H9 (cell line): ENCODE results near the gene GLI2. TPM values are rescaled to one million over a fixed set of nuclear protein-coding genes. Genes with fewer than 3 reads are reported as not detected.

ENCODE experiments used
- DNase-seq: peaks from one replicate; pipeline ENCODE4 v3.0.0-alpha.2; 2017
- H2AFZ ChIP-seq: one replicate; pipeline ENCODE4 v1.6.1; 2013; ENCODE audit warnings: mild to moderate bottlenecking, low read length, control low read depth, moderate library complexity
- H2AK5ac ChIP-seq: 2 replicates; pipeline ENCODE4 v1.6.1; 2013; ENCODE audit warnings: low read length, control low read depth, mixed read lengths; ENCODE audit not compliant: insufficient read length
- H2BK120ac ChIP-seq: one replicate; pipeline ENCODE4 v1.6.1; 2013; ENCODE audit warnings: low read depth, mild to moderate bottlenecking, low read length, control low read depth, inconsistent platforms; ENCODE audit not compliant: poor library complexity, severe bottlenecking
- H2BK12ac ChIP-seq: 2 replicates; pipeline ENCODE4 v1.6.1; 2013; ENCODE audit warnings: low read length, control low read depth, mixed read lengths, low read depth; ENCODE audit not compliant: insufficient read length
- H2BK15ac ChIP-seq: 2 replicates; pipeline ENCODE4 v1.6.1; 2013; ENCODE audit warnings: low read depth, low read length, control low read depth
- H2BK20ac ChIP-seq: one replicate; pipeline ENCODE4 v1.6.1; 2013; ENCODE audit warnings: low read depth, mild to moderate bottlenecking, low read length, control low read depth, inconsistent platforms; ENCODE audit not compliant: poor library complexity, severe bottlenecking
- H2BK5ac ChIP-seq: 2 replicates; pipeline ENCODE4 v1.6.1; 2013; ENCODE audit warnings: low read length, control low read depth, mixed read lengths; ENCODE audit not compliant: insufficient read length
- H3K14ac ChIP-seq: 2 replicates; pipeline ENCODE4 v1.6.1; 2013; ENCODE audit warnings: low read length, control low read depth; ENCODE audit not compliant: insufficient read depth
- H3K18ac ChIP-seq: 2 replicates; pipeline ENCODE4 v1.6.1; 2013; ENCODE audit warnings: low read depth, mild to moderate bottlenecking, mixed read lengths, low read length, control low read depth; ENCODE audit not compliant: insufficient read length
- H3K23ac ChIP-seq: 2 replicates; pipeline ENCODE4 v1.6.1; 2013; ENCODE audit warnings: low read length, control low read depth, mixed read lengths, low read depth; ENCODE audit not compliant: insufficient read length
- H3K23me2 ChIP-seq: 2 replicates; pipeline ENCODE4 v1.6.1; 2013; ENCODE audit warnings: low read depth, mild to moderate bottlenecking, mixed read lengths, low read length, control low read depth; ENCODE audit not compliant: insufficient read length, poor library complexity, severe bottlenecking
- H3K27ac ChIP-seq: 2 replicates; pipeline ENCODE4 v1.5.1; 2013; ENCODE audit warnings: low read length, control low read depth, mixed read lengths, low read depth; ENCODE audit not compliant: insufficient read length
- H3K27me3 ChIP-seq: 2 replicates; pipeline ENCODE4 v1.6.1; 2013; ENCODE audit warnings: low read length, control low read depth, inconsistent platforms; ENCODE audit not compliant: insufficient read depth
- H3K4ac ChIP-seq: 2 replicates; pipeline ENCODE4 v1.6.1; 2013; ENCODE audit warnings: low read depth, mild to moderate bottlenecking, control low read depth, inconsistent platforms, low read length, moderate library complexity
- H3K4me1 ChIP-seq: 2 replicates; pipeline ENCODE4 v1.6.1; 2013; ENCODE audit warnings: low read length, control low read depth, inconsistent platforms; ENCODE audit not compliant: insufficient read depth
- H3K4me2 ChIP-seq: 2 replicates; pipeline ENCODE4 v1.6.1; 2013; ENCODE audit warnings: low read length, control low read depth, mixed read lengths; ENCODE audit not compliant: insufficient read length, insufficient read depth
- H3K56ac ChIP-seq: 2 replicates; pipeline ENCODE4 v1.6.1; 2013; ENCODE audit warnings: low read depth, mild to moderate bottlenecking, mixed read lengths, low read length, control low read depth; ENCODE audit not compliant: insufficient read length
- H3K79me1 ChIP-seq: 2 replicates; pipeline ENCODE4 v1.6.1; 2013; ENCODE audit warnings: low read depth, mild to moderate bottlenecking, moderate library complexity, low read length, control low read depth, inconsistent platforms; ENCODE audit not compliant: insufficient read depth, poor library complexity, severe bottlenecking
- H3K79me2 ChIP-seq: 2 replicates; pipeline ENCODE4 v1.6.1; 2013; ENCODE audit warnings: low read length, control low read depth, inconsistent platforms; ENCODE audit not compliant: insufficient read depth
- H3K9ac ChIP-seq: 2 replicates; pipeline ENCODE4 v1.6.1; 2013; ENCODE audit warnings: low read length, control low read depth, mixed read lengths; ENCODE audit not compliant: insufficient read length; ENCODE audit errors: extremely low read depth
- H3K9me3 ChIP-seq: one replicate; pipeline ENCODE4 v1.6.1; 2013; ENCODE audit warnings: low read depth, low read length, inconsistent platforms; ENCODE audit not compliant: control insufficient read depth
- H3T11ph ChIP-seq: one replicate; pipeline ENCODE4 v1.6.1; 2013; ENCODE audit warnings: mild to moderate bottlenecking, low read length, control low read depth, inconsistent platforms
- H4K20me1 ChIP-seq: one replicate; pipeline ENCODE4 v1.6.1; 2013; ENCODE audit not compliant: control insufficient read depth, insufficient read length, insufficient read depth
- H4K5ac ChIP-seq: 2 replicates; pipeline ENCODE4 v1.6.1; 2013; ENCODE audit warnings: low read depth, mild to moderate bottlenecking, mixed read lengths, low read length, control low read depth; ENCODE audit not compliant: insufficient read length
- H4K8ac ChIP-seq: replicated peaks from 2 replicates; pipeline ENCODE4 v1.6.1; 2013; ENCODE audit warnings: low read length, control low read depth, mixed read lengths, low read depth; ENCODE audit not compliant: insufficient read length
- H4K91ac ChIP-seq: 2 replicates; pipeline ENCODE4 v1.6.1; 2013; ENCODE audit warnings: low read depth, mild to moderate bottlenecking, moderate library complexity, mixed read lengths, low read length, control low read depth; ENCODE audit not compliant: insufficient read length
- H3K27ac Mint-ChIP-seq, 3 experiments: 2 replicates in 2 of 3; 3 replicates in 1 of 3; pipeline ENCODE4 v1.8.0; 2020 to 2021; ENCODE audit warnings: mixed read lengths in 3 of 3, mild to moderate bottlenecking in 1 of 3, moderate library complexity in 1 of 3
- H3K27me3 Mint-ChIP-seq: 2 replicates; pipeline ENCODE4 v1.8.0; 2021; ENCODE audit warnings: low read depth, mild to moderate bottlenecking, moderate library complexity, mixed read lengths
- H3K36me3 Mint-ChIP-seq, 3 experiments: 2 replicates in 2 of 3; 3 replicates in 1 of 3; pipeline ENCODE4 v1.8.0; 2020 to 2021; ENCODE audit warnings: low read depth in 3 of 3, mixed read lengths in 3 of 3; ENCODE audit not compliant: insufficient read depth in 1 of 3
- H3K4me1 Mint-ChIP-seq, 2 experiments: 2 replicates each; pipeline ENCODE4 v1.8.0; 2020; ENCODE audit warnings: mixed read lengths in 2 of 2
- H3K4me3 Mint-ChIP-seq, 2 experiments: 2 replicates in 1 of 2; 3 replicates in 1 of 2; pipeline ENCODE4 v1.8.0; 2020 to 2021; ENCODE audit warnings: mild to moderate bottlenecking in 2 of 2, mixed read lengths in 2 of 2, moderate library complexity in 1 of 2
- H3K9me3 Mint-ChIP-seq, 2 experiments: 2 replicates in 1 of 2; 3 replicates in 1 of 2; pipeline ENCODE4 v1.8.0; 2020; ENCODE audit warnings: mild to moderate bottlenecking in 2 of 2, mixed read lengths in 2 of 2, moderate library complexity in 1 of 2
- CTCF ChIP-seq: fragments of 200-600 bp; sonication (generic); conservative IDR thresholded peaks from 3 replicates; pipeline ENCODE4 v1.8.0; 2021; ENCODE audit warnings: antibody characterized with exemption, mild to moderate bottlenecking
- WGBS: extraction: QIAGEN DNeasy Blood & Tissue Kit; methylation state at CpG from one replicate; pipeline ENCODE4 v1.1.7; 2013; ENCODE audit warnings: missing lambda C conversion rate, low lambda C conversion rate, mixed read lengths; ENCODE audit not compliant: insufficient read length; ENCODE audit errors: extremely low coverage; 5-methylcytosine and 5-hydroxymethylcytosine counted together
- total RNA-seq: library from RNA; stranded (reverse); gene quantifications from 2 replicates; pipeline ENCODE4 v1.2.1, GENCODE V29; 2021

The GLI2 gene
- total RNA-seq, 1 experiment from 2014 or later = 56.7 TPM

DNA sequence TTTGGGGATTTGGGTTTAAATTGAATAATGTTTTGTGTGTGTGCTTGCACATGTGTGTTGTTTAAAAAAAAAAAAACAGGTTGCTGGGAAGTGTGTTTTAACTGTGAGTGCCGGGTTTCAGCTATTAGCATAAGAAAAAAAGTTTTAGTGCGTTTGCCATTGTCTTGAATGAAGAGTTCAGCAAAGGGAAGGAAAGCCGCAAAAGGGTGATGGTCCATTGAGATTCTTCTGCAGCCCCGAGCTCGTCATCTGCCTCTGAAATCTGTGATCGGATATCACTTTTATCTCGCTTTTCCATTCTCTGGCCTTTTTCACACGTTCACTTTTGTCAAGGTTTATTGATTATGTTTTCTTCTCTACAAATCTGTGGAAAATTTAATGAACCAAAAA is 4.7 kb downstream of the GLI2 start:
- peak; percentile 54 for DNase-seq
- no peaks in the 10 kb centered on the region for H3K27me3 Mint-ChIP-seq
- no peak overlapping the region for H2AK5ac ChIP-seq
- no peak overlapping the region for H2BK5ac ChIP-seq
- H3K4me1 ChIP-seq = peaks cover 16% of the 10 kb centered on the region
- no peak overlapping the region for H2BK20ac ChIP-seq
- H3K4me3 Mint-ChIP-seq = peak overlapping the region; percentile 70 to 86
- H3K27ac Mint-ChIP-seq = peak overlapping the region; percentile 96 to 100 (median 99)
- no peak overlapping the region for H4K5ac ChIP-seq
- peaks cover 41% of the 10 kb centered on the region for H3K23me2 ChIP-seq
- no peak overlapping the region for H4K8ac ChIP-seq
- H2AFZ ChIP-seq = no peak overlapping the region
- no peak overlapping the region for H2BK120ac ChIP-seq
- H3K4me2 ChIP-seq = peak overlapping the region; percentile 92
- no peaks in the 10 kb centered on the region for H3K27me3 ChIP-seq
- H3K14ac ChIP-seq = no peak overlapping the region
- H3K27ac ChIP-seq = peak overlapping the region; percentile 81
- peaks cover 8% of the 10 kb centered on the region for H3K79me1 ChIP-seq
- no peak overlapping the region for H2BK15ac ChIP-seq
- H3K4ac ChIP-seq = no peak overlapping the region
- H3K9me3 Mint-ChIP-seq = no peaks in the 10 kb centered on the region
- no CpG with 5 or more reads among the region's 8 CpGs for WGBS
- H2BK12ac ChIP-seq = no peak overlapping the region
- TF ChIP-seq CTCF = no peak
- no peaks in the 10 kb centered on the region for H3K9me3 ChIP-seq
- no peak overlapping the region for H4K91ac ChIP-seq
- peaks cover 62 to 66% of the 10 kb centered on the region in 2 experiments for H3K4me1 Mint-ChIP-seq
- H3K9ac ChIP-seq = no peak overlapping the region
- no peak overlapping the region for H3K56ac ChIP-seq
- no peak overlapping the region for H3K23ac ChIP-seq
- peaks cover 23% of the 10 kb centered on the region; the same call in 1 of the 2 replicates for H3K79me2 ChIP-seq
- H3K18ac ChIP-seq = no peak overlapping the region
- H4K20me1 ChIP-seq = no peaks in the 10 kb centered on the region
- H3K36me3 Mint-ChIP-seq = peaks cover 0 to 10% (median 4%) of the 10 kb centered on the region in 3 experiments; a peak in 3 of 7 replicates
- no peak overlapping the region for H3T11ph ChIP-seq
